Gastrocnemius medialis (tissue), 4 donors: ENCODE measurements around the gene NYAP1. TPM values are rescaled to one million over a fixed set of nuclear protein-coding genes. Genes with fewer than 3 reads are reported as not detected.

Experiments
- ATAC-seq, 2 donors: fragments of 150-250 bp; one replicate each; pipeline ENCODE4 v1.9.1; 2016
- DNase-seq, 2 donors: peaks; one replicate each; pipeline ENCODE4 v3.0.0-alpha.2; 2019
- H3K27ac ChIP-seq, 4 donors: fragments of 200-600 bp; sonication (generic); 1 replicate in 1 of 4; 2 replicates in 3 of 4; pipeline ENCODE4 v1.5.1; 2016 to 2018; ENCODE audit warnings: mild to moderate bottlenecking in 2 of 4, moderate library complexity in 1 of 4
- H3K27me3 ChIP-seq, 3 donors: fragments of 200-600 bp; sonication (generic) in 2 of 3; 1 replicate in 1 of 3; 2 replicates in 2 of 3; pipeline versions ENCODE4 v1.5.1 to v1.6.0; 2016 to 2019; ENCODE audit warnings: mild to moderate bottlenecking in 1 of 3, moderate library complexity in 1 of 3
- H3K36me3 ChIP-seq, 2 donors: fragments of 200-600 bp; sonication (generic) in 1 of 2; one replicate each; pipeline ENCODE4 v1.5.1; 2017 to 2018
- H3K4me1 ChIP-seq, 2 donors: fragments of 200-600 bp; sonication (generic) in 1 of 2; one replicate each; pipeline ENCODE4 v1.5.1; 2016 to 2017; ENCODE audit warnings: mild to moderate bottlenecking in 2 of 2
- H3K4me3 ChIP-seq, 4 donors: fragments of 200-600 bp; sonication (generic) in 3 of 4; 1 replicate in 1 of 4; 2 replicates in 3 of 4; pipeline ENCODE4 v1.5.1; 2016 to 2019; ENCODE audit warnings: mild to moderate bottlenecking in 2 of 4
- H3K9me3 ChIP-seq, 3 donors: fragments of 200-600 bp; sonication (generic) in 2 of 3; 1 replicate in 1 of 3; 2 replicates in 2 of 3; pipeline ENCODE4 v1.5.1; 2016 to 2019
- POLR2A ChIP-seq, 2 donors: fragments of 450-650 bp; IDR thresholded peaks; one replicate each; pipeline ENCODE4 v1.6.1; 2017; ENCODE audit warnings: antibody characterized with exemption in 2 of 2, mild to moderate bottlenecking in 2 of 2, moderate library complexity in 2 of 2
- in situ Hi-C, 4 donors: fragments of 200-750 bp; cut with MboI; loops; one replicate each; pipeline versions ENCODE4 v1.15.0 to v1.8.0; 2017; ENCODE audit warnings: low sequenced_read_pairs in 4 of 4
- intact Hi-C: fragments of 100-400 bp; cut with DNase I; formaldehyde crosslinking; loops from one replicate; pipeline ENCODE4 v1.15.1; 2023; ENCODE audit warnings: low total_unique reads
- total RNA-seq, 4 donors: library from RNA; depleted of rRNA; stranded (reverse); fragments of >200 nt; gene quantifications; one replicate each; pipeline versions ENCODE4 v1.1.0 to v1.2.3, GENCODE V29; 2016
- TF ChIP-seq, protein P1 (sequence below), 5 experiments: fragments of 450-650 bp in 3 of 5; fragments of 200-600 bp in 2 of 5; sonication (generic) in 2 of 5; IDR thresholded peaks in 4 of 5; conservative IDR thresholded peaks in 1 of 5; 1 replicate in 4 of 5; 2 replicates in 1 of 5; pipeline ENCODE4 v1.5.1; 2016 to 2019; ENCODE audit warnings: antibody characterized with exemption in 5 of 5, mild to moderate bottlenecking in 3 of 5, moderate library complexity in 3 of 5

The NYAP1 gene
- total RNA-seq: under 1 TPM in 1 of 4 donors, not detected in 3; 0.29 TPM

DNA sequence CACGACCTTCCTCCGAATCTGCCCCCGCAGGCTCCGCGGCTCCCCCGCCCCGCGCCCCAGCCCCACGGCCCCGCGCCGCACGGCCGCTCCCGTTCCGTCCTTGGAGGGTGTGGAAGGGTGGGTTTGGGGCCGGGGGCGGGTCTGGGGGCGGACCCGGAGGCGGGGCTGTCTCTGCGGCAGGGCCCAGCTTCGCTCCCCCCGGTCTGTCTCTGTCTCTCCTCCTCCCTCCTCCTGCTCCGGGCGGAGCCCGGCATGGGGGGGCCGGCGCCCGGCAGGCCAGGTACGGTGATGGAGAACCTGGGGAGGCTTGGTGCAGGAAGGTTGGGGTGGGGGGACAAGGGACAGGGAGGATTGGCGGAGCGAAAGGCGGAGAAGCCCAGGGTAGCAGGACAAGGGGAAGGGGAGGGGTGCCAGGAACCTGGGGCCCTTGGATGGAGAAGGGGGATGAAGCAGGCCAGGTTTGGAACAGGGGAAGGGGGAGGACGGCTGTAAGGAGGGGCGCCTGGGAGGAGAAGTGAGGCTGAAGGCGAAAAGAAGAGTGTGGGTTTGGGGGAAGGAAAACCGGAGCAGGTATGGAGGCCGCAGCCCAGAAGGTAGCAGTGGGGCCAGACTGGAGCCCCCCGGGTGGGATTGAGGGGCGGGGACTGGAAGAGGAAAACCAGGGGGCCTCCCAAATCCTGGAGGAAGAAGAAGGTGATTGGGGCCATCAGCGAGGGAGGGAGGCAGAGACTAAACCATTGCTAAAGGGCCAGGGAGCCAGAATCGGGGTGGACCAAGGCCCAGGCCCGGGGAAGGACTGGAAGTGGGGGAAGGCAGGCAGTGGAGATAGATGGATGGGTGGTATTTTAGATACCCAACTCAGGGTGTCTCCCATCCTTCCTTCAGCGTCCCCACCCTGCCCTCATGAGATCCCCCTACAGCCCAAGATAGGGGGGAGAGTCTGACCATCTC, at the start of gene NYAP1:
TSS of gene NYAP1 (plus strand) at position 206 of the 951 bp plus-strand sequence. CDS start 1,385 bp downstream, outside the sequence.
- H3K27ac ChIP-seq: no peak within 1 kb of the TSS
- H3K4me3 ChIP-seq: peak within 1 kb of the TSS; percentile 54 to 88 (median 60)
- TF ChIP-seq POLR2A (IDR thresholded peaks at IDR 0.05): no peak
- TF ChIP-seq, protein P1, sequence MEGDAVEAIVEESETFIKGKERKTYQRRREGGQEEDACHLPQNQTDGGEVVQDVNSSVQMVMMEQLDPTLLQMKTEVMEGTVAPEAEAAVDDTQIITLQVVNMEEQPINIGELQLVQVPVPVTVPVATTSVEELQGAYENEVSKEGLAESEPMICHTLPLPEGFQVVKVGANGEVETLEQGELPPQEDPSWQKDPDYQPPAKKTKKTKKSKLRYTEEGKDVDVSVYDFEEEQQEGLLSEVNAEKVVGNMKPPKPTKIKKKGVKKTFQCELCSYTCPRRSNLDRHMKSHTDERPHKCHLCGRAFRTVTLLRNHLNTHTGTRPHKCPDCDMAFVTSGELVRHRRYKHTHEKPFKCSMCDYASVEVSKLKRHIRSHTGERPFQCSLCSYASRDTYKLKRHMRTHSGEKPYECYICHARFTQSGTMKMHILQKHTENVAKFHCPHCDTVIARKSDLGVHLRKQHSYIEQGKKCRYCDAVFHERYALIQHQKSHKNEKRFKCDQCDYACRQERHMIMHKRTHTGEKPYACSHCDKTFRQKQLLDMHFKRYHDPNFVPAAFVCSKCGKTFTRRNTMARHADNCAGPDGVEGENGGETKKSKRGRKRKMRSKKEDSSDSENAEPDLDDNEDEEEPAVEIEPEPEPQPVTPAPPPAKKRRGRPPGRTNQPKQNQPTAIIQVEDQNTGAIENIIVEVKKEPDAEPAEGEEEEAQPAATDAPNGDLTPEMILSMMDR (IDR thresholded peaks at IDR 0.05 in 4 of 5, conservative IDR thresholded peaks at IDR 0.05 in 1 of 5): no peak
- in situ Hi-C loops (no loop called here), intact Hi-C loops (loop anchor here (1.0 to 5.0 kb wide), 2 partner anchors 15 to 78 kb away; no protein-coding TSS in a partner anchor)
- no peaks in the 10 kb centered on the region for H3K9me3 ChIP-seq
- no peaks in the 10 kb centered on the region for H3K27me3 ChIP-seq
- H3K36me3 ChIP-seq: no peaks in the 10 kb centered on the region
- DNase-seq (no peak), ATAC-seq (no peak)
- peaks cover 11% of the 10 kb centered on the region in 2 donors for H3K4me1 ChIP-seq

DNA sequence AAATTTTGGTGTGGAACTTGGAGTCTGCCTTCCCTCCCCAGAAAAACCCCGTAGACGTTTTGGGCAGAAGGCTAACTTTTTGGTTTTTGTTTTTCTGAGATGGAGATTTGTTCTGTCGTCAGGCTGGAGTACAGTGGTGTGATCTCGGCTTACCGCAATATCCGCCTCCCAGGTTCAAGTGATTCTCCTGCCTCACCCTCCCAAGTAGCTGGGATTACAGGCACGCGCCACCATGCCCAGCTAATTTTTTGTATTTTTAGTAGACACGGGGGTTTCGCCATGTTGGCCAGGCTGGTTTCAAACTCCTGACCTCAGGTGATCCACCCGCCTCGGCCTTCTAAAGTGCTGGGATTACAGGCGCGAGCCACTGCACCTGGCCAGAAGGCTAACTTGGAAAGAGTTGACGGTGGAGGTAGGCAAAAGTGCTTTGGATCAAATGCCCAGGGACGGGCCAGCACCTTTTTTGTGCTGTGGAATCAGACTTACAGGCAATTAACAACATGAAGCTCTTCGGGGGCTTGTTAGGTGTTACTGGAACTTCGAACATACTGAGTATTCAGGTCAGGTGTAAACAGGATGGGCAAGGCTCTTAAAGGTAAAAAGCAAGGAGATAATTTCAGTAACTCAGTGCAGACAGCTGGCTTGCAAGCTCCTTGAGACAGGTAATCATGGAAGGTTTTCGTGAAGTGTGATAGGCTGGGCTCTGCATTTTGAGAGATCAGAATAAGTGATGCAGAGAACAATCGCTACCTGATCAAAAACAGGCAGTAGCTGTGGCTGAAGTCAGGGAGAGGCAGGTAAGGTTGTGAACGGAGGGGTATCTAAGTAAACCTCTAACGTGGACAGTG, 49.2 kb upstream of the NYAP1 start:
- peaks cover 35 to 36% of the 10 kb centered on the region in 2 donors for H3K4me1 ChIP-seq
- no peaks in the 10 kb centered on the region for H3K9me3 ChIP-seq
- ATAC-seq (no peak), DNase-seq (no peak)
- TF ChIP-seq, protein P1 (IDR thresholded peaks at IDR 0.05 in 4 of 5, conservative IDR thresholded peaks at IDR 0.05 in 1 of 5): no peak
- no peak for TF ChIP-seq POLR2A (IDR thresholded peaks at IDR 0.05)
- in situ Hi-C loops (loop anchor here in 1 of 4 donors (25.0 kb wide), 1 partner anchor 428 kb away; the partner anchor contains the start of genes SLC12A9 and TRIP6), intact Hi-C loops (no loop called here)
- H3K27me3 ChIP-seq: no peaks in the 10 kb centered on the region
- peaks cover 0 to 22% of the 10 kb centered on the region in 2 donors for H3K36me3 ChIP-seq
- peak overlapping the region in 2 of 4 donors; percentile 78 to 86 for H3K4me3 ChIP-seq
- peak overlapping the region in 2 of 4 donors; percentile 87 to 92 for H3K27ac ChIP-seq

DNA sequence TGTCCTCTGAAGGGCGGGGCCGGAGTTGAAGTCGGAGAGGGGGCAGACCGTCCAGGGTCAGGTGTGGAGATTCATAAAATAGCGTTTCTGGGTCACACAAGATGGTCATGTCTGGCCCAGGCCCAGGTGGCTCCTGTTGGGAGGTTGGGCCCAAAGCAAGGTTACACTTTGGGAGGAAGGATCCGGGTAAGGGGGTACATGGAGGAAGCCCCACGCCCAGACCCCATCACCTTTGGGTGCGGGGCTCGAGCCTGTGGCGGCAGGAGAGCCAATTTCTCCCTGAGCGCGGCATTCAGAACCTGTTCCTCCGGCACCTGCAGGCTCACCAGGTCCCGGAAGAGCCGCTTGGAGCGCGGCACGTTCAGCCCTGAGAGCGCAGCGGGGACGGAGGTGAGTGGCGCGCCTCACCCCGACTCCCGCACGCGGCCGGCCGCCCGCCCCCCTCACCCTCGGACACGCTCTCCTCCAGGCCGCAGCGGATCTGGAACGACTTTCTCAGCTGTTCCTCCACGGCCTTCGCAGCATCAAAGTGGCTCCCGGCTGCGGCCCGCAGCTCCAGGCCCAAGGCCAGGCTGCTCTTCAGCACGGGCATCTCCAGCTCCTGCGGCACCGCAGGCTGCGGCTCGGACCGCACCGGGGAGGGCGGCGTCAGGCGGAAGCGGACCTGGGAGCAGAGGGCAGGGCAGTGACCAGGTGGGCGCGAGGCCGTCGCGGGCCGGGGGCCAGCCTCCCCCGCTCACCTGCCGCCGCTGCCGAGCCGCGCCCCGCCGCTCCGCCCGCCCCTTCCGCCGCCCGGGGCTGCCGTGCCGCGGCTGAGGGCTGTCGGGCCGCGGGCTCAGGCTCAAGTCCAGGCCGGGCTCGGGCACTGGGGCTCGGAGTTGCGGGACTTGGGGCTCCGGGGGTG, 48.1 kb upstream of the NYAP1 start:
- intact Hi-C loops: loop anchor here (1.0 to 2.0 kb wide), 2 partner anchors 15 to 43 kb away; partner anchors contain the start of gene TSC22D4
- in situ Hi-C loops: loop anchor here in 1 of 4 donors (25.0 kb wide), 1 partner anchor 427 kb away; the partner anchor contains the start of genes SLC12A9 and TRIP6
- peak overlapping the region; percentile 78 to 86 (median 81) for H3K4me3 ChIP-seq
- TF ChIP-seq POLR2A (IDR thresholded peaks at IDR 0.05): no peak
- TF ChIP-seq, protein P1 (IDR thresholded peaks at IDR 0.05 in 4 of 5, conservative IDR thresholded peaks at IDR 0.05 in 1 of 5): no peak
- peak; percentile 33 to 42 for ATAC-seq
- peaks cover 0 to 22% of the 10 kb centered on the region in 2 donors for H3K36me3 ChIP-seq
- peaks cover 31% of the 10 kb centered on the region in 2 donors for H3K4me1 ChIP-seq
- H3K27me3 ChIP-seq: no peaks in the 10 kb centered on the region
- peak overlapping the region; percentile 85 to 92 (median 90) for H3K27ac ChIP-seq
- DNase-seq: no peak
- H3K9me3 ChIP-seq: no peaks in the 10 kb centered on the region
